K562 (cell line): ENCODE data around the gene IRF9. TPM values are rescaled to one million over a fixed set of nuclear protein-coding genes. Genes with fewer than 3 reads are reported as not detected.

Source experiments
- ARID3A ChIP-seq: IDR thresholded peaks from 2 replicates; pipeline ENCODE4 v1.6.1; 2012; ENCODE audit warnings: low read depth, low read length, improper control_type of control experiment, borderline replicate concordance
- BACH1 ChIP-seq: fragments of 200-800 bp; sonication (Bioruptor generic); IDR thresholded peaks from 2 replicates; pipeline ENCODE4 v1.6.1; 2016; ENCODE audit warnings: missing genetic modification characterization, missing compliant biosample characterization
- BCL6 ChIP-seq: fragments of 250-450 bp; sonication (Bioruptor Pico); IDR thresholded peaks from 2 replicates; pipeline ENCODE4 v1.4.0; 2020
- BRF1 ChIP-seq: IDR thresholded peaks from 3 replicates; pipeline ENCODE4 v1.6.1; 2011; ENCODE audit warnings: borderline replicate concordance, mild to moderate bottlenecking; ENCODE audit not compliant: insufficient read length; ENCODE audit errors: extremely low read depth
- CBFA2T3 ChIP-seq: fragments of 450-650 bp; IDR thresholded peaks from 2 replicates; pipeline ENCODE4 v1.6.1; 2017
- CCNT2 ChIP-seq: IDR thresholded peaks from 2 replicates; pipeline ENCODE4 v1.6.1; 2011; ENCODE audit warnings: borderline replicate concordance, low read depth, mild to moderate bottlenecking, moderate library complexity, mixed read lengths, low read length; ENCODE audit not compliant: insufficient read length; ENCODE audit errors: extremely low read depth
- CGGBP1 ChIP-seq: fragments of 250-450 bp; sonication (Bioruptor Pico); IDR thresholded peaks from 2 replicates; pipeline ENCODE4 v1.9.0; 2021; ENCODE audit warnings: mild to moderate bottlenecking
- E2F5 ChIP-seq: sonication (generic); formaldehyde crosslinking; IDR thresholded peaks from 2 replicates; pipeline ENCODE4 v1.8.0; 2022; ENCODE audit warnings: mild to moderate bottlenecking, missing genetic modification reagents
- EHMT2 ChIP-seq: fragments of 450-650 bp; IDR thresholded peaks from 2 replicates; pipeline ENCODE4 v1.6.1; 2018; ENCODE audit warnings: antibody characterized with exemption
- ELF4 ChIP-seq: fragments of 450-650 bp; formaldehyde crosslinking; IDR thresholded peaks from 2 replicates; pipeline ENCODE4 v1.4.0; 2022; ENCODE audit warnings: missing genetic modification characterization
- IFI16 ChIP-seq: fragments of 250-450 bp; sonication (Bioruptor Pico); IDR thresholded peaks from 2 replicates; pipeline ENCODE4 v2.1.2; 2022; ENCODE audit warnings: mild to moderate bottlenecking, inconsistent platforms
- MIER1 ChIP-seq: fragments of 450-650 bp; IDR thresholded peaks from 2 replicates; pipeline ENCODE4 v1.6.1; 2016; ENCODE audit warnings: antibody characterized with exemption, mild to moderate bottlenecking, low read depth
- NCOA1 ChIP-seq: fragments of 450-650 bp; IDR thresholded peaks from 2 replicates; pipeline ENCODE4 v1.6.1; 2016; ENCODE audit warnings: low read depth
- RUNX1 ChIP-seq: sonication (generic); IDR thresholded peaks from 2 replicates; pipeline ENCODE4 v1.6.1; 2016; ENCODE audit warnings: antibody characterized with exemption, low read depth
- SMC3 ChIP-seq: conservative IDR thresholded peaks from 2 replicates; pipeline ENCODE4 v1.6.1; 2011; ENCODE audit warnings: low read depth, low read length, improper control_type of control experiment; ENCODE audit not compliant: insufficient read depth
- SPI1 ChIP-seq: IDR thresholded peaks from 2 replicates; pipeline ENCODE4 v1.6.1; 2011; ENCODE audit warnings: low read depth, low read length, control low read depth, borderline replicate concordance
- WHSC1 ChIP-seq: IDR thresholded peaks from one replicate; pipeline ENCODE4 v1.6.1; 2012; ENCODE audit warnings: low read length, control low read depth, inconsistent platforms
- YBX1 ChIP-seq: fragments of 450-650 bp; IDR thresholded peaks from 2 replicates; pipeline ENCODE4 v1.7.1; 2016; ENCODE audit warnings: mild to moderate bottlenecking
- YY1 ChIP-seq, 3 experiments: IDR thresholded peaks; 2 replicates each; pipeline ENCODE4 v1.6.1; 2011; ENCODE audit warnings: low read length in 2 of 3, mild to moderate bottlenecking in 2 of 3, moderate library complexity in 2 of 3, borderline replicate concordance in 1 of 3, control low read depth in 1 of 3, low read depth in 1 of 3; ENCODE audit not compliant: insufficient read depth in 3 of 3, insufficient replicate concordance in 2 of 3, control insufficient read depth in 1 of 3, insufficient read length in 1 of 3; ENCODE audit errors: extremely low read depth in 1 of 3
- ZBTB49 ChIP-seq: sonication (generic); formaldehyde crosslinking; IDR thresholded peaks from 2 replicates; pipeline ENCODE4 v1.8.0; 2022; ENCODE audit warnings: missing genetic modification reagents, mild to moderate bottlenecking, borderline replicate concordance
- ZNF253 ChIP-seq: fragments of 250-450 bp; sonication (Bioruptor Pico); conservative IDR thresholded peaks from 2 replicates; pipeline ENCODE4 v1.6.1; 2021; ENCODE audit warnings: mild to moderate bottlenecking
- ZNF707 ChIP-seq: fragments of 250-450 bp; sonication (Bioruptor Pico); conservative IDR thresholded peaks from 2 replicates; pipeline ENCODE4 v1.8.0; 2022; ENCODE audit warnings: inconsistent platforms, mild to moderate bottlenecking, moderate library complexity
- ZNF77 ChIP-seq: fragments of 250-450 bp; sonication (Bioruptor Pico); IDR thresholded peaks from 2 replicates; pipeline ENCODE4 v1.5.0; 2020
- polyA plus RNA-seq, 8 experiments: library from polyadenylated mRNA; depleted of rRNA in 4 of 8; stranded (reverse) in 5 of 8; unstranded in 3 of 8; fragments of >200 nt; fragmentation: Nextera tagmentation in 2 of 8; fragmentation: Illumina TruSeq in 1 of 8; extraction: Ambion mirVana in 2 of 8; extraction: Trizol in 1 of 8; gene quantifications; 2 replicates each; pipeline versions ENCODE4 v1.2.1 to v1.2.3, GENCODE V29; 2011 to 2014; ENCODE audit warnings: inconsistent platforms in 1 of 8, missing spikeins in 1 of 8
- total RNA-seq, 7 experiments: library from RNA; depleted of rRNA in 6 of 7; stranded (reverse); fragments of >200 nt in 6 of 7; fragmentation: Illumina TruSeq in 2 of 7; extraction: Trizol in 2 of 7; gene quantifications; 2 replicates each; pipeline versions ENCODE4 v1.2.1 to v1.2.3, GENCODE V29; 2011 to 2021; ENCODE audit warnings: low replicate concordance in 1 of 7

IRF9 gene
- total and polyA plus RNA-seq, 9 of the 15 experiments (the other 6 are each of a cell fraction or from before 2014, with no cell fraction given): 0.79 to 14.8 (median 6.1) TPM

GRCh38 chr14:24195186-24196070, 34.4 kb downstream of the IRF9 start, which contains the start of gene TM9SF1 (continued):
- no peak for TF ChIP-seq IFI16 (CRISPR knock-in tag)
- TF ChIP-seq EHMT2: no peak
- no peak for TF ChIP-seq YBX1
- no peak for TF ChIP-seq BACH1 (tag)
- no peak for TF ChIP-seq ZNF253
- no peak for TF ChIP-seq BRF1
- peak; percentile 50; the same call in 1 of the 2 replicates for TF ChIP-seq SPI1
- TF ChIP-seq MIER1: no peak
- TF ChIP-seq CCNT2: peak; percentile 8
- no peak for TF ChIP-seq WHSC1
- TF ChIP-seq ELF4 (CRISPR knock-in tag): peak; percentile 77; the same call in 1 of the 2 replicates
- TF ChIP-seq BCL6 (CRISPR knock-in tag): no peak
- 0 out of 2 replicates have a peak, but pooled peaks have one; percentile 3 for TF ChIP-seq SMC3
- no peak for TF ChIP-seq ZBTB49 (CRISPR knock-in tag)
- TF ChIP-seq CBFA2T3: no peak
- TF ChIP-seq ARID3A: no peak
- TF ChIP-seq YY1 (IDR thresholded peaks at IDR 0.05; ENCODE audit: borderline replicate concordance in 1 of 3, control insufficient read depth in 1 of 3, extremely low read depth in 1 of 3, insufficient read depth in 3 of 3, insufficient read length in 1 of 3, insufficient replicate concordance in 2 of 3, low read depth in 1 of 3, low read length in 2 of 3): peak in 1 of 3 experiments; percentile 44
- peak; percentile 71; the same call in 1 of the 2 replicates for TF ChIP-seq E2F5
- no peak for TF ChIP-seq ZNF77 (CRISPR knock-in tag)
- TF ChIP-seq RUNX1: 0 out of 2 replicates have a peak, but pooled peaks have one; percentile 37
- 0 out of 2 replicates have a peak, but pooled peaks have one; percentile 40 for TF ChIP-seq NCOA1
- no peak for TF ChIP-seq CGGBP1 (CRISPR knock-in tag)
- no peak for TF ChIP-seq ZNF707
